Measurements from ENCODE around the gene MED15.
"Not testable (repeated sequence)": the region's sequence is repeated elsewhere in the genome, so short reads cannot be mapped to it uniquely, and the experiment has no call there.

MED15 gene

DNA sequence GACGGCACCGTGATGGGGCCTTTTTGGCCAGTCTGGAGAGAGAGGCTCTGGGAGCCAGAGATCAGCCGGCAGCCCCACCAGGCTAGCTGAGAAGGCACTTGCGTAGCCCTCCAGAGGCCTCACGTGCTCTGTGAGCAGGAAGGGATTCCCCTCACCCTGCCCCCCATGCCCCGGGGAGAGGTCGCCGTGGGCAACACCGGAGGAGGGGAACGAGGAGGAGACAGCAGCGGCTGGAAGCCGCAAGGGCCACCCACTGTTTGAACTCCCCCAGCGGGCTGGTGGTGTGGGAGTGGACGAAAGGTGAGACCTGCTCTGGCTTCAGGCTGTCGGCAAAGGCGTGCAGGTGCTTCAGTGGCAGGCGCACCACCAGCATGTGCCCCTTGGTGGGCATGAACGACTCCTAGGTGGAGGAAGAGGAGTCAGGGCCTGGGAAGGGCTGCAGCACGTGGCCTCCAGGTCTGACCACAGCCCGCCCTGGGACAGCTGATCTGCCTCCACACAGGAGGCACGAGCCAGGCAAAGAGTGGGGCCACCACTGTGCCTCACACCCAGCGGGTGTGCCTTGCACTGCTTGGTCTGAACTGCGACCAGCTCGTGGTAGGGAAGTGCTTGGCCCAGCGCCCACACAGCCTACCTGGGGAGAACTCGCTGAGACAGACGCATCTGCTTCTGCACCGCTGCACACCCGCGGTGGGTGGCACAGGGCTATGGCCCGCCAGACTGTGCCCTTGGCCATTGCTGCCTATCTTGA lies 99.9 kb downstream of the MED15 start:
- DNase-seq, result no peak

GRCh38 chr22:20610243-20610686 lies 102.9 kb downstream of the MED15 start:
- DNase-seq, result no peak

GRCh38 chr22:20610757-20611156 lies 103.3 kb downstream of the MED15 start:
- DNase-seq, result no peak

DNA sequence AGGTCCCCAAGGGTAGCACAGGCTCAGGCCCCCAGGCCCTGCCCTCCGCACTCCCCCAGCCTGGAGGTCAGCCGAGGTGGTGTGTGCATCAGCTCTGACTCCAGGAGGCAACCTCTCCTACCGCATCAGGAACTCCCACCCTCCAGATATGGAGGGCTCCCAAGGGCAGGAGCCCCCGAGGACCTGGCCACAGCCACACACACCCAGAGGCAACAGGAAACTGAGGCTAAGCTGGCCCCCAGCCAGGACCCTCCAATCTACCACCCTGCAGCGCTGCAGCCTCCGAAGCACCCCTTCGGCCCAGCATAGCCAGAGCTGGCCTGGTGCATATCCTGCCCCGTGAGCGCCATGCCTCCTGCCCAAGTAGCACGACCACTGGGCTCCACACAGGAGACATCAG lies 104.0 kb downstream of the MED15 start:
- DNase-seq, result no peak

GRCh38 chr22:20613301-20613700 lies 105.9 kb downstream of the MED15 start:
- DNase-seq, result no peak

DNA sequence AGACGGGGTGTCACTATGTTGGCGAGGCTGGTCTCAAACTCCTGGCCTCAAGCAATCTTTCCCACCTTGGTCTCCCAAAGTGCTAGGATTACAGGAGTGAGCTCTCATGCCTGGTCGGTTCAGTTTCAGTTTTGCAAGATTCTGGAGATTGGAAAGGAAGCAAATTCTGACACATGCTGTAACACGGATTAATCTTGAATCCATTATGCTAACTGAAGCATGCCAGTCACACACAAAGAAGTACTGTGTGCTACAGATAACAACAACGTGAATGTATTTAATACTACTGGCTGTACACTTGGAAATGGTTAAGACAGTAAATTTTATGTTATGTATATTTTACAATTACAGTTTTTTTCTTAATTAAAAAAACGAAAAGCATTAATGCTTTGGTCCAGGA lies 107.6 kb downstream of the MED15 start:
- no peak for DNase-seq

- no peak for DNase-seq
These were observed 108.4 kb downstream of the MED15 start for GRCh38 chr22:20615533-20616450.

DNA sequence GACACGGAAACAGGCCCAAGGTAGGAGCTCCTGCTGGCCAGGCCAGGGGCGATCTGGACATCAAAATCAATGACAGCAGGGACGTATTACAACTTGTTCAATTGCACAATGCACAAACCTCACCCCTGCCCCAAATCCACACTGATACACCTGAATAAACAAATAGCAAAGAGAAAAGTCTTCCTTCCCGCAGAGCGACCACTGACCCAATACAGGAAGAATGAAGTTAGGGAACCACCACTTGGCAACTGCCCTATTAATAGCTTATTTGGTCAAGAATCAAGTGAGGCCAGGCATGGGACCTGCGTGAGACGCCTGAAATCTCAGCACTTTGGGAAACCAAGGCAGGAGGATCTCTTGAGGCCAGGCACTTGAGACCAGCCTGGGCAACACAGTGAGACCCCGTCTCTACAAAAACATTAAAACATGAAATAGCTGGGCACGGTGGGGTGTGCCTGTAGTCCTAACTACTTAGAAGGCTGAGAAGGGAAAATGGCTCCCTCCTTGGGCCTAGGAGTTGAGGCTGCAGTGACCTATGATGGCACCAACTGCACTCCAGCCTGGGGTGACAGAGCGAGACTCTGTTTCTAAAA lies 109.1 kb downstream of the MED15 start:
- no peak for DNase-seq

- DNase-seq, result no peak
These were observed 111.1 kb downstream of the MED15 start for GRCh38 chr22:20618488-20618887.

DNA sequence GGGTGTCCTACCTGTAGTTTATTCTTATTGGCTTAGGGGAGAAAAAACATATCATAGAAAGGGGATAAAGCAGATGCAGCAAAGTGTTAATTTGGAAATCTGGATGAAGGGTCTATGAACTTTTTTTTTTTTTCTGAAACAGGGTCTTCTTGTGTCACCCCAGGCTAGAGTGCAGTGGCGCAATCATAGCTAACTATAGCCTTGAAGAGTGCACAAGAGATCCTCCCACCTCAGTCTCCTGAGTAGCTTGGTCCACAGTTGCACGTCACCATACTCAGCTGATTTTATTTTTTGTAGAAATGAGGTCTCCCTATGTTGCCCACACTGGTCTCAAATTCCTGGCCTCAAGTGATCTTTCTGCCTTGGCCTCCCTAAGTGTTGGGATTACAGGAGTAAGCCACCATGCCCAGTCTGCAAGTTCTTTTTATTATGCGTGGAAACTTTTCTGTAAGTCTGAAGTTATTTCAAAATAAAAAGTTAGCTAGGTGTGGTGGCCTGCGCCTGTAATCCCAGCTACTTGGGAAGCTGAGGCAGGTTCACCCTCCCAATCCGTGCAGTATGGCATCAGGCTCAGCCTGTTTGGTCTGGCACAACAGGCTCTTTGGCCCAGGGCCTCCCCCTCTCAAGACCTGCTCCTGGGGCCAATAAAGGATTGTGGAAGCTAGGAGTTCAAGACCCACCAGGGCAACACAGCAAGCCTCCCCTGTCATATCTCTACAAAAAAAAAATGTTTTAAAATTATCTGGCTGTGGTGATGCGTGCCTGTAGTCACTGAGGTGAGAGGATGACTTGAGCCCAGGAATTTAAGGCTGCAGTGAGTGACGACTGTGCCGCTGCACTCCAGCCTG lies 111.9 kb downstream of the MED15 start:
- no peak for DNase-seq

DNA sequence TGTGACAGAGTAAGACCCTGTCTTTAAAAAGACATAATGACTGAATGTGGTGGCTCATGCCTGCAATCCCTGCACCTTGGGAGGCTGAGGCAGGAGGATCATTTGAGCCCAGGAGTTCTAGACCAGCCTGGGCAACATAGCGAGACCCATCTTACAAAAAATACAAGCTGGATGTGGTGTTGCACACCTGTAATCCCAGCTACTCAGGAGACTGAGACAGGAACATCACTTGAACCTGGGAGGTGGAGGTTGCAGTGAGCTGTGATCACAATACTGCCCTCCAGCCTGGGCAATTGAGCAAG lies 112.4 kb downstream of the MED15 start:
- not testable (repeated sequence) for DNase-seq

DNA sequence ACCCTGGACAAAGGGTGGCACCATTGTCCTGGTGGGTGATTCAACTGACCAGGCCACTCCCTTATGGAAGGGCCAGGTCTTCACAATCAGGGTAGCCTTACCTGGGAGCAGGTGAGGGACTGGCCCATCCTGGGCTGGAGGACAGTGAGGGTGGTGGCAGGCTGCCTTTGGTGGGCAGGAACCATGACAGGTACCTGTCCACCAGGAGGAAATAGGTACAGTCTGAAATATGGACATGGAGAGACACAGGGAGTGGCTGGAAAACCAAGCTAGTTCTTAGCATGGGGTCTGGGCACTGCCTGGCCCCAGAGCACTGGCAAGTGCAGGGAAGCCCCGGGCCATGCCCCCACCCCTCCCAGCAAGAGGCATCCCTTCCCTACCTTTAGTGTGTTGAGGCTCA lies 113.8 kb downstream of the MED15 start:
- no peak for DNase-seq

DNA sequence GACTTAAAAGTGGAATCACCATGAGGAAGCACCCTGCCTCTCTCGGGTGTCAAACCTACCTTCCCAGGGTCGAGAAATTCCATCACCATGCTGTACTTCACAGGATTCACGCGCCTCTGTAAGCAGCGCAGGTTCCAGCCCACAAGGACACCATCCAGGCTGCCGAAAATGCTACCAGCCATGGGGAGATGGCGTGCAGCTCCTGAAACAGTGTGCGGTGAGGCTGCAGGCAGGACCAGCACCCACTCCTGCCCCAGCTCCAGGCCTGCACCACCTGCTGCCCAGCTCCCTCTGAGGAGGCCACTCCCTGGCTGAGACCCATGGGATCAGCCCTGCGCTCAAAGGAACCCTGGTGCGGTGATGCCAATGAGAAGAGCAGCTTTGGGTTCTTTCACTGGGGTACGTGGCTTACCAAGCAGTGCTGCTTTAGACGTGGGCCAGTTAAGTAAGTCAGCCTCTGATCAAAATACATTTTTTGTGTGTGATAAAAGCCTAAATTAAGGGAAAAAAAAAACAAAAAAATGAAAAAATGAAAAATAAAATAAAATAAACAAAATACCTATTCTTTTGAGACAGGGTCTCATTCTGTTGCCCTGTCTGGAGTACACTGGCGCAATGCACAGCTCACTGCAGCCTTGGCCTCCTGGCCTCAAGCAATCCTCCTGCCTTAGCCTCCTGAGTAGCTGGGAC lies 115.4 kb downstream of the MED15 start:
- no peak for DNase-seq

DNA sequence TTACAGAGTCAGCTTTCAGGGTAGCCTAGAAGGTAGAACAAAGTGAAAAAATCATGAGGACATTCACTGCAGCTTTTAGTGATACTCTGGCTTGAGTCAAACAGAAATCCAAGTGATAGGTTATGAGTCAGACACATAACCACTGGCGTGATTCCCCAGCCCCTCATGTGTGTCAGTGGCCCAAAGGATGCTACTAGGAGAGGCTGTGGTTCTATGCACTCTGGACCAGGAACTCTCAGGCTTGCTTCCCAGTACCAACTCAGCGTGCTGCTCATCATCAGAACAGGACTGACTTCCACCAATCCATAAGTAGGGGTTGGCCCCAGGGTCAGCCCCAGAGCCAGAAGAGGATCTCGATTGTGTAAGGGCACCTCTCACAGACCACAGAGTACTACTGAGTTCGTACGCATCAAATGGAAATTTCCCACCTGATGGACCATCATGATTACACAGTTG lies 116.8 kb downstream of the MED15 start:
- no peak for DNase-seq

GRCh38 chr22:20625270-20625669 lies 117.9 kb downstream of the MED15 start:
- no peak for DNase-seq

DNA sequence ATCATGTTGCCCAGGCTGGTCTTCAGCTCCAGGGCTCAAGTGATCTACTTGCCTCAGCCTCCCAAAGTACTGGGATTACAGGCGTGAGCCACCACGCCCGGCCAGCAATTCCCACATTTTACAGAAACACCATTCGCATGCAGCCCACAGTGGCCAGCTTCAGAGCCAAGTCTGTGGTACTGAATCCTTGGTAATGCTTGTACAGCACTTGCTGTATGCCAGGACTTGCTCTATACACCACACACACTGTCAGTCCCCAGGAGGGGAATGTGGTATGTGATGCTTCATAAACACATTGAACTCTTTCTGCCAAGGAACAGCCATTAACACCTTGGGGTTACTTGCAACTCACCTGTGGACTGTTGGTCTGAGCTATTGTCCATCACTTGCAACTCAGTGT lies 119.4 kb downstream of the MED15 start:
- no peak for DNase-seq

- DNase-seq, result no peak
These were observed 120.0 kb downstream of the MED15 start for GRCh38 chr22:20627432-20627831.

DNA sequence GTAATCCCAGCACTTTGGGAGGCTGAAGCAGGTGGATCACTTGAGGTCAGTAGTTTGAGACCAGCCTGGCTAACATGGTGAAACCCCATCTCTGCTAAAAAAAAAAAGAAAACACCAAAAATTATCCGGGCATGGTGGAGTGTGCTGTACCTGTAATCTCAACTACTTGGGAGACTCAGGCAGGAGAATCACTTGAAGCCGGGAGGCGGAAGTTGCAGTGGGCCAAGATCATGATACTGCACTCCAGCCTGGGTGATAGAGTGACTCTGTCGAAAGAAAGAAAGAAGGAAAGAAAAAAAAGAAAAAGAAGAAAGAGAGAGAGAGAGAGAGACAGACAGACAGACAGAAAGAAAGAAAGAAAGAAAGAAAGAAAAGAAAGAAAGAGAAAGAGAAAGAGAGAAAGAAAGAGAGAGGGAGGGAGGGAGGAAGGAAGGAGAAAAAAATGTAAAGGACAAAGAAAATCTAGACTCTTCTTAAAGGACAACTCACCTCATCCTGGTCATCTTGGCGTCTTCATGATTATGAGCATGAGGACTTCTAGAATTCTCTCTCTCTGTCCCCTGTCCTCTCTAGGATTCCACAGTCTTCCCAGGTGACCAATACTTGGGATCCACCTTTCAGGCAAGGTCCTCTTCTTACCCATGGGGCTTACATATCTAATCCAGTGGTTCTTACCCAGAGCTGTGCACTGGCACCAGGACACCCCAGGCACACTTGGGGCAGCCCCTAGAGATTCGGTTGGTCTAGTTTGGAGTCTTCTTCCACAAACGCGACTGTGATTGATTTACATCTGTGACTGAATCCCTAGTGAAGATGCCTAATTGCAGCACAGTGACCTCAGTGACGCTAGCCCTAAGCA lies 120.9 kb downstream of the MED15 start:
- DNase-seq, result no peak

DNA sequence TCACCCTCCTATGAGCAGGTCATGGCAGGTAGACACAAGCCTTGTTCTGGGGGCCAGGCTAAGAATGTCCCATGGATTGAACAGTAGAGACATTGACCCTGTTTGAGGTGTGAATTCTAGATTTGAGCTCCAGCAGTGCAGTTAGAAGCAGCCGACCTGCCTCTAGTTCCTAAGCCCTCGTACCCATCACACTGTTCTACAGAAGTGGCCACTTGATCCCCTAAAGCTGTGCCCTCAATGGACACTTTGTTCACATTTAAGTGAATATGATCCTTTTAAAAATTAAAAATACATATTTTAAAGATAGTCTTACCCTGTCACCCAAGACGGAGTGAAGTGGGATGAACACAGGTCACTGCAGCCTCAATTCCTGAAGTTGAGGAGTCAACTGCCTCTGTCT lies 122.0 kb downstream of the MED15 start:
- DNase-seq, result no peak

DNA sequence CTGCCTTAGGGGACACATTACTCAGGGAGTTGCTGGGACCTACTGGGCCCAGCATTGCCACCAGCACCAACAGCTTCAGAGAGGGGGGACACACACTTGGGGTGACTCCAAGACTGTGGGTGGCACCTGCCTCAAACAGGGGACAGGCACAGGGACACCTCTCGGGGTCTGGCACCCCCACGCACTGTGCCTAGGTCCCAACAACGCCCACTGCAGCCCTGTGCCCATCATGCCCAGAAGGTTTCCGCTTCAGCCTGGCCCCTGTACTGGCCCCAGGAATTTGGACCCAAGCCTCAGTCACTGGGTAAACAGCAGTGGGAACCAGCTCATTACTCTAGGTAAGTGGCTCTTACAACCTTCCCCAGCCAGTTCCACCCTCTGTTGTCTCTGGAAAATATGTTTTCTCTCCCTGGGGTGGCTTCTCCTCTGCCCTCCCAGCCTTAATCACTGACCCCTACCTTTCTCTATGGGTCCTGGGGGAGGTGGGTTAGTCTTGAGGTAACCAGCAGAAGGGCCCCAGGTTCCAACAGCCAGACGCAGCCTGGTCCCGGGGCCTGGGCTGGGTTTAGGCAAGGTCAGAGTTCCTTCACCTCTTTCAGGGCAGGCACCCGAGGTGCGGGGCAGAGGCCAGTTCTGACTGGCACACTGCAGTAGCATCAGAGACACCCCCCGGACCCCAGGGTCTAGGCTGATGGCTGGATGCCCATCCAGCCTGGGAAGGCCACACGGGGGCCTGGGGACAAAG lies 123.6 kb downstream of the MED15 start:
- DNase-seq, result no peak
